ENCODE measurements around the gene ACBD4. TPM values are rescaled to one million over a fixed set of nuclear protein-coding genes. Genes with fewer than 3 reads are reported as not detected.

The ACBD4 gene
- total and polyA plus RNA-seq, 2 of the 13 experiments (the other 11 are each of a cell fraction or from before 2014, with no cell fraction given) = 16.1 to 26.9 TPM

GRCh38 chr17:45162025-45162687 is 26.7 kb downstream of the ACBD4 start (continued):
- TF ChIP-seq IKZF5 (CRISPR knock-in tag; IDR thresholded peaks at IDR 0.05) (no peak), MLLT10 (CRISPR knock-in tag; IDR thresholded peaks at IDR 0.05) (no peak), ZNF281 (CRISPR knock-in tag; IDR thresholded peaks at IDR 0.05; ENCODE audit: borderline replicate concordance) (no peak), ZNF574 (CRISPR knock-in tag; IDR thresholded peaks at IDR 0.05) (no peak), ZFAT (CRISPR knock-in tag; conservative IDR thresholded peaks at IDR 0.05) (no peak), ZNF7 (CRISPR knock-in tag; IDR thresholded peaks at IDR 0.05) (no peak), PTBP1 (IDR thresholded peaks at IDR 0.05; ENCODE audit: low read depth, low read length, poor library complexity, severe bottlenecking) (no peak), GMEB1 (CRISPR knock-in tag; IDR thresholded peaks at IDR 0.05; ENCODE audit: borderline replicate concordance) (no peak), ATF7 (IDR thresholded peaks at IDR 0.05) (no peak), ATF7 (CRISPR knock-in tag; IDR thresholded peaks at IDR 0.05) (no peak), NCOR1 (IDR thresholded peaks at IDR 0.05; ENCODE audit: borderline replicate concordance, low read length) (no peak), KMT2A (CRISPR knock-in tag; IDR thresholded peaks at IDR 0.05) (no peak; the same call in 1 of the 2 replicates), NRL (CRISPR knock-in tag; IDR thresholded peaks at IDR 0.05; ENCODE audit: borderline replicate concordance) (no peak), ZNF256 (CRISPR knock-in tag; conservative IDR thresholded peaks at IDR 0.05) (0 out of 2 replicates have a peak, but pooled peaks have one; percentile 24), ZIK1 (CRISPR knock-in tag; IDR thresholded peaks at IDR 0.05; ENCODE audit: borderline replicate concordance, low read depth) (no peak), TAF1 (CRISPR knock-in tag; IDR thresholded peaks at IDR 0.05) (no peak; the same call in 1 of the 2 replicates), ZC3H4 (CRISPR knock-in tag; IDR thresholded peaks at IDR 0.05; ENCODE audit: borderline replicate concordance) (peak; percentile 90; the same call in 1 of the 2 replicates), REPIN1 (CRISPR knock-in tag; IDR thresholded peaks at IDR 0.05; ENCODE audit: borderline replicate concordance, low read depth) (no peak; the same call in 1 of the 2 replicates), ZFP90 (CRISPR knock-in tag; IDR thresholded peaks at IDR 0.05; ENCODE audit: borderline replicate concordance) (no peak)
